IMR-90 (cell line): ENCODE data around the gene STPG4. TPM values are rescaled to one million over a fixed set of nuclear protein-coding genes. Genes with fewer than 3 reads are reported as not detected.

Experiments used
- ATAC-seq: fragments of 200-7000 bp; cut with Tn5 transposase; 2 replicates; pipeline ENCODE4 v1.9.1; 2020; ENCODE audit warnings: low read depth, mild to moderate bottlenecking, moderate library complexity
- BruUV-seq: library from RNA; stranded (reverse); fragments of 400-500 nt; replicated peaks from 2 replicates; lab custom pipeline; 2021; lab: Mats Ljungman, UMichigan
- CTCF ChIA-PET: fragments of 300-600 bp; formaldehyde crosslinking; extraction: SDS; loops from one replicate; lab custom pipeline; 2021; ENCODE audit warnings: antibody characterized with exemption; lab: Yijun Ruan, JAX
- POLR2A ChIA-PET: fragments of 300-600 bp; sonication (Branson Sonifier 250); formaldehyde crosslinking; loops from one replicate; lab custom pipeline; 2022; ENCODE audit warnings: antibody characterized with exemption; ENCODE audit not compliant: unreplicated experiment; lab: Charles Lee
- DNase-seq: peaks from one replicate; pipeline ENCODE4 v3.0.0; 2013
- H2AFZ ChIP-seq: replicated peaks from 2 replicates; pipeline ENCODE3; 2013; ENCODE audit warnings: low read length, mild to moderate bottlenecking; ENCODE audit not compliant: poor library complexity
- H2AK5ac ChIP-seq: 2 replicates; pipeline ENCODE4 v1.6.1; 2013; ENCODE audit warnings: low read depth, low read length, inconsistent platforms
- H2AK9ac ChIP-seq: replicated peaks from 2 replicates; pipeline ENCODE3; 2013; ENCODE audit warnings: mild to moderate bottlenecking, low read depth, low read length, moderate library complexity; ENCODE audit not compliant: poor library complexity
- H2BK120ac ChIP-seq: 2 replicates; pipeline ENCODE4 v1.6.1; 2013; ENCODE audit warnings: low read depth, low read length, inconsistent platforms
- H2BK15ac ChIP-seq: 3 replicates; pipeline ENCODE4 v1.6.1; 2013; ENCODE audit warnings: low read depth, low read length, inconsistent platforms
- H2BK20ac ChIP-seq: 2 replicates; pipeline ENCODE4 v1.6.1; 2013; ENCODE audit warnings: low read depth, mild to moderate bottlenecking, inconsistent platforms, low read length, moderate library complexity
- H2BK5ac ChIP-seq: 2 replicates; pipeline ENCODE4 v1.6.1; 2013; ENCODE audit warnings: mild to moderate bottlenecking, low read depth, low read length, inconsistent platforms; ENCODE audit not compliant: poor library complexity, severe bottlenecking
- H3K14ac ChIP-seq: replicated peaks from 2 replicates; pipeline ENCODE4 v1.6.1; 2013; ENCODE audit warnings: low read depth, low read length, inconsistent platforms
- H3K18ac ChIP-seq: 2 replicates; pipeline ENCODE4 v1.6.1; 2013; ENCODE audit warnings: low read depth, low read length, control low read depth
- H3K23ac ChIP-seq: 2 replicates; pipeline ENCODE4 v1.6.1; 2013; ENCODE audit warnings: low read depth, low read length, inconsistent platforms
- H3K27ac ChIP-seq: 2 replicates; pipeline ENCODE4 v1.5.1; 2013; ENCODE audit warnings: mild to moderate bottlenecking, control low read depth, low read length; ENCODE audit not compliant: insufficient read depth
- H3K27me3 ChIP-seq: 2 replicates; pipeline ENCODE4 v1.6.1; 2013; ENCODE audit warnings: low read length; ENCODE audit not compliant: control insufficient read depth, insufficient read depth
- H3K36me3 ChIP-seq: 2 replicates; pipeline ENCODE4 v1.6.1; 2013; ENCODE audit warnings: low read length, mixed read lengths; ENCODE audit not compliant: control insufficient read depth, insufficient read depth
- H3K4ac ChIP-seq: 2 replicates; pipeline ENCODE4 v1.6.1; 2013; ENCODE audit warnings: low read depth, low read length, inconsistent platforms
- H3K4me1 ChIP-seq: 2 replicates; pipeline ENCODE4 v1.6.1; 2013; ENCODE audit warnings: low read length, mixed read lengths; ENCODE audit not compliant: control insufficient read depth, insufficient read depth
- H3K4me2 ChIP-seq: 2 replicates; pipeline ENCODE4 v1.6.1; 2013; ENCODE audit warnings: low read depth, mild to moderate bottlenecking, control low read depth, low read length, moderate library complexity
- H3K4me3 ChIP-seq: 2 replicates; pipeline ENCODE4 v1.5.1; 2013; ENCODE audit warnings: low read depth, mild to moderate bottlenecking, control low read depth, low read length, moderate library complexity; ENCODE audit not compliant: insufficient read depth
- H3K56ac ChIP-seq: 2 replicates; pipeline ENCODE4 v1.6.1; 2013; ENCODE audit warnings: low read length, inconsistent platforms; ENCODE audit not compliant: insufficient read depth; ENCODE audit errors: extremely low read depth
- H3K79me1 ChIP-seq, 2 experiments: 2 replicates each; pipeline ENCODE4 v1.6.1; 2013; ENCODE audit warnings: low read length in 2 of 2, inconsistent platforms in 1 of 2, low read depth in 1 of 2
- H3K9ac ChIP-seq: 2 replicates; pipeline ENCODE4 v1.6.1; 2013; ENCODE audit warnings: low read depth, low read length, control low read depth
- H3K9me1 ChIP-seq: 2 replicates; pipeline ENCODE4 v1.6.1; 2013; ENCODE audit warnings: low read length, inconsistent platforms; ENCODE audit not compliant: insufficient read depth
- H3K9me3 ChIP-seq: 2 replicates; pipeline ENCODE4 v1.6.1; 2013; ENCODE audit warnings: low read length; ENCODE audit not compliant: control insufficient read depth, insufficient read depth
- H4K20me1 ChIP-seq: 2 replicates; pipeline ENCODE4 v1.6.1; 2013; ENCODE audit warnings: low read length, inconsistent platforms; ENCODE audit not compliant: insufficient read depth
- H4K5ac ChIP-seq: 2 replicates; pipeline ENCODE4 v1.6.1; 2013; ENCODE audit warnings: mild to moderate bottlenecking, low read depth, low read length, control low read depth
- H4K8ac ChIP-seq, 2 experiments: 2 replicates each; pipeline ENCODE4 v1.6.1; 2013; ENCODE audit warnings: low read depth in 2 of 2, low read length in 2 of 2, control low read depth in 1 of 2, inconsistent platforms in 1 of 2
- H4K91ac ChIP-seq: 2 replicates; pipeline ENCODE4 v1.6.1; 2013; ENCODE audit warnings: low read depth, low read length, inconsistent platforms; ENCODE audit not compliant: insufficient read depth
- MAFK ChIP-seq: IDR thresholded peaks from 2 replicates; pipeline ENCODE4 v1.6.1; 2012; ENCODE audit warnings: low read depth, low read length, improper control_type of control experiment
- RFX5 ChIP-seq: IDR thresholded peaks from 2 replicates; pipeline ENCODE4 v1.8.0; 2012; ENCODE audit warnings: low read depth, mild to moderate bottlenecking, low read length, moderate library complexity
- WGBS, 2 experiments: methylation state at CpG; one replicate each; pipeline versions ENCODE4 v1.1.5 to v1.1.7; 2013; ENCODE audit warnings: missing lambda C conversion rate in 2 of 2; ENCODE audit not compliant: insufficient read length in 1 of 2; ENCODE audit errors: extremely low coverage in 2 of 2; 5-methylcytosine and 5-hydroxymethylcytosine counted together
- dilution Hi-C: fragments of 300-500 bp; cut with HindIII; formaldehyde crosslinking; loops from one replicate; pipeline ENCODE4 v1.14.3; 2018; ENCODE audit warnings: low sequenced_read_pairs; ENCODE audit not compliant: unreplicated experiment
- in situ Hi-C: fragments of 300-500 bp; cut with MboI; formaldehyde crosslinking; loops from 3 replicates; pipeline ENCODE4 v1.14.3; 2019; ENCODE audit warnings: low sequenced_read_pairs, inconsistent platforms, mixed read lengths
- intact Hi-C: fragments of 100-400 bp; cut with micrococcal nuclease; formaldehyde crosslinking; loops from 2 replicates; pipeline ENCODE4 v1.10.0; 2022
- polyA plus RNA-seq, 3 experiments: library from polyadenylated mRNA; depleted of rRNA; stranded (reverse); fragments of >200 nt; gene quantifications; 2 replicates each; pipeline ENCODE4 v1.2.3, GENCODE V29; 2012; ENCODE audit warnings: low replicate concordance in 1 of 3
- total RNA-seq: library from RNA; depleted of rRNA; stranded (reverse); fragments of >200 nt; gene quantifications from 2 replicates; pipeline ENCODE4 v1.2.3, GENCODE V29; 2012
- TF ChIP-seq, protein P1 (sequence below): fragments of 150-350 bp; IDR thresholded peaks from 2 replicates; pipeline ENCODE4 v1.6.1; 2016; ENCODE audit warnings: low read depth, mild to moderate bottlenecking, low read length, moderate library complexity, borderline replicate concordance

STPG4 gene
- total and polyA plus RNA-seq, 2 of the 4 experiments (the other 2 are of a cell fraction) = 0.12 to 0.18 TPM

DNA sequence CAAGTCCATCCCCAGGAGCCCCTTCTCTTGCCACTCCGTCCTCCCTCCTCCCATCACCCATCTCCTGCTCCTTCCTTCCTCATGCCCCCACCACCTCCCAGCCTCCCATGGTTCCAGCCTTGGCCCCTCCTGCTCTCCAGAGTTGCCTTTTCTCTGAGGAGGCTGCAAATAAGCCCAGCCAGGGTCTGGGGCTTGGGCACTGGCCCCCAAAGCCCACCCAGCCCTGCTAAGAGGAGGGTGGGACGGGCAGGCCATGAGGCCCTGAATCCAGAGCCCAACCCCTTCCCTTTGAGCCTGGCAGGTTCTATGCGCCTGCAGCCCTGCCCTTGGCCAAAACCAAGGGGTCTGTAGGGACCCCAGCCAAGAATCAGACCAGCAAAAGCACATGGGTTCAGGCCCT, 71.6 kb downstream of the STPG4 start:
- Histone ChIP-seq H3K4me2 (no peak overlapping the region), H2AK5ac (peak overlapping the region; percentile 51), H3K9me1 (peaks cover 17% of the 10 kb centered on the region), H3K18ac (no peak overlapping the region), H3K36me3 (no peaks in the 10 kb centered on the region), H3K9ac (no peak overlapping the region), H3K56ac (no peak overlapping the region), H3K79me1 (peaks cover 0 to 16% of the 10 kb centered on the region in 2 experiments; a peak in 2 of 4 replicates), H3K14ac (no peak overlapping the region), H4K8ac (no peak overlapping the region), H2AK9ac (no peak overlapping the region), H2BK15ac (no peak overlapping the region; the same call in 2 of the 3 replicates), H3K4ac (peak overlapping the region; percentile 56; the same call in 1 of the 2 replicates), H4K91ac (no peak overlapping the region), H2BK5ac (no peak overlapping the region), H4K5ac (no peak overlapping the region), H3K23ac (no peak overlapping the region), H3K27ac (no peak overlapping the region), H3K27me3 (no peaks in the 10 kb centered on the region), H3K9me3 (no peaks in the 10 kb centered on the region), H2BK20ac (peak overlapping the region; percentile 18; the same call in 1 of the 2 replicates), H2BK120ac (0 out of 2 replicates have a peak overlapping the region, but pooled peaks have one; percentile 44), H3K4me1 (peaks cover 11% of the 10 kb centered on the region), H3K4me3 (no peak overlapping the region), H2AFZ (no peak overlapping the region), H4K20me1 (no peaks in the 10 kb centered on the region)
- TF ChIP-seq, protein P1, sequence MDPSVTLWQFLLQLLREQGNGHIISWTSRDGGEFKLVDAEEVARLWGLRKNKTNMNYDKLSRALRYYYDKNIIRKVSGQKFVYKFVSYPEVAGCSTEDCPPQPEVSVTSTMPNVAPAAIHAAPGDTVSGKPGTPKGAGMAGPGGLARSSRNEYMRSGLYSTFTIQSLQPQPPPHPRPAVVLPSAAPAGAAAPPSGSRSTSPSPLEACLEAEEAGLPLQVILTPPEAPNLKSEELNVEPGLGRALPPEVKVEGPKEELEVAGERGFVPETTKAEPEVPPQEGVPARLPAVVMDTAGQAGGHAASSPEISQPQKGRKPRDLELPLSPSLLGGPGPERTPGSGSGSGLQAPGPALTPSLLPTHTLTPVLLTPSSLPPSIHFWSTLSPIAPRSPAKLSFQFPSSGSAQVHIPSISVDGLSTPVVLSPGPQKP = no peak
- TF ChIP-seq MAFK = no peak
- no peak for TF ChIP-seq RFX5
- ATAC-seq (no peak), DNase-seq (no peak)
- in situ Hi-C loops (no loop called here), intact Hi-C loops (no loop called here), dilution Hi-C loops (no loop called here)
- ChIA-PET CTCF (no interaction called here), POLR2A (no interaction called here)
- BruUV-seq = no TSS peak
- 93% methylated on average over 2 of the region's 3 CpGs; no CpG with 5 or more reads in 1 of the 2 experiments for WGBS, 2 experiments
